Colonic mucosa (tissue), 4 donors: ENCODE data around the gene PPDPF. TPM values are rescaled to one million over a fixed set of nuclear protein-coding genes. Genes with fewer than 3 reads are reported as not detected.
A peak's percentile ranks its signal among the peaks of the same experiment; 100 is the strongest.

ENCODE experiments used
- DNase-seq: peaks from one replicate; pipeline ENCODE4 v3.0.0-alpha.2; 2020
- H3K27ac ChIP-seq: fragments of 200-600 bp; one replicate; pipeline ENCODE4 v1.8.0; 2021
- H3K27me3 ChIP-seq: fragments of 200-600 bp; one replicate; pipeline ENCODE4 v1.8.0; 2021
- H3K36me3 ChIP-seq: fragments of 200-600 bp; one replicate; pipeline ENCODE4 v1.8.0; 2021
- H3K4me1 ChIP-seq: fragments of 200-600 bp; one replicate; pipeline ENCODE4 v1.8.0; 2021; ENCODE audit warnings: mild to moderate bottlenecking
- H3K4me3 ChIP-seq: fragments of 200-600 bp; one replicate; pipeline ENCODE4 v1.8.0; 2021
- H3K9ac ChIP-seq, 2 donors: one replicate each; pipeline ENCODE4 v1.7.0; 2013; ENCODE audit warnings: control low read depth in 2 of 2, low read depth in 2 of 2, low read length in 2 of 2
- H3K9me3 ChIP-seq: fragments of 200-600 bp; one replicate; pipeline ENCODE4 v1.8.0; 2021
- intact Hi-C: fragments of 100-400 bp; cut with DNase I; formaldehyde crosslinking; loops from one replicate; pipeline ENCODE4 v1.14.1; 2022
- total RNA-seq, 2 donors: library from RNA; stranded (reverse); fragmentation: NEBNext Ultra II Directional in 1 of 2; extraction: Animal tissue kit (Norgen Biotek cat#: 25700) in 1 of 2; gene quantifications; one replicate each; pipeline ENCODE4 v1.2.1, GENCODE V29; 2021
- TF ChIP-seq, protein P1 (sequence below): fragments of 200-600 bp; IDR thresholded peaks from one replicate; pipeline ENCODE4 v1.8.0; 2022; ENCODE audit warnings: antibody characterized with exemption, mild to moderate bottlenecking
- donor health status: healthy.
- donor health status: DM: no; HTN: no; CAD: no.
- donor health status: DM: no; HTN: no; CAD: no.

PPDPF gene
- total RNA-seq, 2 donors from 2014 or later: 561 to 634 TPM

GRCh38 chr20:63537525-63538203 lies 17.1 kb downstream of the PPDPF start:
- Histone ChIP-seq H3K36me3 (no peaks in the 10 kb centered on the region), H3K9ac (peak overlapping the region; percentile 91 to 99), H3K27ac (peak overlapping the region; percentile 98), H3K27me3 (no peaks in the 10 kb centered on the region), H3K4me3 (peak overlapping the region; percentile 45), H3K9me3 (no peaks in the 10 kb centered on the region), H3K4me1 (peaks cover 12% of the 10 kb centered on the region)
- intact Hi-C loops: loop anchor here (10.0 kb wide), 1 partner anchor 437 kb away; the partner anchor contains the start of gene SAMD10
- DNase-seq: peak; percentile 97
- TF ChIP-seq, protein P1, sequence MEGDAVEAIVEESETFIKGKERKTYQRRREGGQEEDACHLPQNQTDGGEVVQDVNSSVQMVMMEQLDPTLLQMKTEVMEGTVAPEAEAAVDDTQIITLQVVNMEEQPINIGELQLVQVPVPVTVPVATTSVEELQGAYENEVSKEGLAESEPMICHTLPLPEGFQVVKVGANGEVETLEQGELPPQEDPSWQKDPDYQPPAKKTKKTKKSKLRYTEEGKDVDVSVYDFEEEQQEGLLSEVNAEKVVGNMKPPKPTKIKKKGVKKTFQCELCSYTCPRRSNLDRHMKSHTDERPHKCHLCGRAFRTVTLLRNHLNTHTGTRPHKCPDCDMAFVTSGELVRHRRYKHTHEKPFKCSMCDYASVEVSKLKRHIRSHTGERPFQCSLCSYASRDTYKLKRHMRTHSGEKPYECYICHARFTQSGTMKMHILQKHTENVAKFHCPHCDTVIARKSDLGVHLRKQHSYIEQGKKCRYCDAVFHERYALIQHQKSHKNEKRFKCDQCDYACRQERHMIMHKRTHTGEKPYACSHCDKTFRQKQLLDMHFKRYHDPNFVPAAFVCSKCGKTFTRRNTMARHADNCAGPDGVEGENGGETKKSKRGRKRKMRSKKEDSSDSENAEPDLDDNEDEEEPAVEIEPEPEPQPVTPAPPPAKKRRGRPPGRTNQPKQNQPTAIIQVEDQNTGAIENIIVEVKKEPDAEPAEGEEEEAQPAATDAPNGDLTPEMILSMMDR: peak; percentile 95

DNA sequence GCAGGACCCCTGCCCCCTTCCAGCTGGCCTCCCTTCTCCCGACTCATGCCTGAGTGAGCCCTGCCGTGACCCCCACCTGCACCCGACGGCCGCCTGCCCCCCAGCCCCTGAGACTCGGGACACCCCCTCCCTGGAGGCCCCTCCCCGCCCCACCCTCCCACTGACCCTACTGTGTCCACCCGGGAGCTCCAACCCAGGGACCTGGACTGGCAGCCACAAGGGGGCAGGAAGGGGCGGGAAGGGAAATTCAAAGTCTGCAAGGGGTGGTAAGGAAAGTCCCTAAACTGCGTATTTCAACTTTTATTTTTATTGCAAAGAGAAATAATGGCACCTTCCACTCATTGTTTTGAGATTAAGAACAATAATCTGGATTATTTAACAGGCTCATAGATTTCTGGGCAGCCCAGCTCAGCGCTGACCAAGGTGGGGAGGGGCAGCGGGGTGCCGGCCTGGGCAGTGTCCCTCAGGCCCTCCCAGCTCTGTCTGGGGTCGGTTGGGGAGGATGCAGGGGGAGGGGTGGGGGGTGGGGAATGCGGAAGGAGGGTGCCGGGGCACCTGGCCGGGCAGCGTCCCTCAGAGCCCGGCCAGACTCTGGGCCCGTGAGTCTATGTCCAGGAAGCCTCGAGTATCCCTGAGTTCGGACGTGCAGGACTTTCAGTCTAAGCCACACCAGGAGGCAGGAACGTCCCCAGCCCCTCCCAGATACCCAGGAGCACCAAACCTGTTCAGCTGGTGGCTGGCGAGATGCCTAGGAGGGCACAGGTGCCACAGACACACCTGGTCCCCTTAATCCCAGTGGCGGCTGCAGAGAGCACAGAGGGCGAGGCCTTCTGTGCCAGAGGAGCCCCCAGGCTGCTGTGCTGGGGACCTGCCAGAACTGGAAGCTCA lies 17.9 kb downstream of the PPDPF start:
- H3K27ac ChIP-seq: peak overlapping the region; percentile 98

GRCh38 chr20:63539092-63539430 lies 18.5 kb downstream of the PPDPF start:
- Histone ChIP-seq H3K9me3 (no peaks in the 10 kb centered on the region), H3K4me1 (peaks cover 12% of the 10 kb centered on the region), H3K4me3 (no peak overlapping the region), H3K36me3 (no peaks in the 10 kb centered on the region), H3K27me3 (no peaks in the 10 kb centered on the region), H3K9ac (peak overlapping the region; percentile 44 to 99), H3K27ac (peak overlapping the region; percentile 98)
- DNase-seq: no peak
- intact Hi-C loops: loop anchor here (10.0 kb wide), 1 partner anchor 436 kb away; the partner anchor contains the start of gene SAMD10
- TF ChIP-seq, protein P1: no peak

More for the DNA sequence above, 17.9 kb downstream of the PPDPF start:
- H3K4me3 ChIP-seq: peak overlapping the region; percentile 45
- peaks cover 12% of the 10 kb centered on the region for H3K4me1 ChIP-seq
- peak overlapping the region; percentile 91 to 99 for H3K9ac ChIP-seq
- intact Hi-C loops: loop anchor here (10.0 kb wide), 1 partner anchor 436 kb away; the partner anchor contains the start of gene SAMD10
- no peaks in the 10 kb centered on the region for H3K9me3 ChIP-seq
- TF ChIP-seq, protein P1: no peak
- no peaks in the 10 kb centered on the region for H3K27me3 ChIP-seq
- H3K36me3 ChIP-seq: no peaks in the 10 kb centered on the region
- peak; percentile 95 for DNase-seq

GRCh38 chr20:63539441-63540370 lies 19.1 kb downstream of the PPDPF start:
- Histone ChIP-seq H3K4me1 (peaks cover 10% of the 10 kb centered on the region), H3K36me3 (no peaks in the 10 kb centered on the region), H3K27ac (peak overlapping the region; percentile 98), H3K27me3 (no peaks in the 10 kb centered on the region), H3K4me3 (no peak overlapping the region), H3K9ac (peak overlapping the region; percentile 44 to 99), H3K9me3 (no peaks in the 10 kb centered on the region)
- DNase-seq: no peak
- intact Hi-C loops: loop anchor here (10.0 kb wide), 2 partner anchors 325 to 435 kb away; partner anchors contain the start of genes ABHD16B, SAMD10 and TPD52L2
- TF ChIP-seq, protein P1: no peak
